ENCODE data around the gene NPVF.

Gene NPVF

DNA sequence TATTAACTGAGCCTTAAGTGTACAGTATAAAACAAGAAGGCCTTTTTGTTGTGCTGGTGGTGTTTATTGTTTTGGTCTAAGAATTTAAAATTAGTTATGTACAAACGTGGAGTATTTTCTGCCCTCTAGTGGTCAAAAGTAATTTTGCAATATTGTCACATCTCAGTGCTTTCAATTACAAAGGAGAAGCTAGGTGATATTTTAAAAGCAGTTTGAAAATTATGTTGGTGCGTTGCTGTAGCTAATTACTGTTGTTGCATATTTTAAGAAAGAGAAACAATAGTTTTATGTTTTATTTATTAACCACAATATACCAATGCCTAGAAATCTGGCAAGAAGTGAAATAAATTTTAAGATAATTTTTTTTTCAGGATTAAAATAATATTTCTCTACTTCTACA is 11.4 kb downstream of the NPVF start:
- TF ChIP-seq, protein P1, sequence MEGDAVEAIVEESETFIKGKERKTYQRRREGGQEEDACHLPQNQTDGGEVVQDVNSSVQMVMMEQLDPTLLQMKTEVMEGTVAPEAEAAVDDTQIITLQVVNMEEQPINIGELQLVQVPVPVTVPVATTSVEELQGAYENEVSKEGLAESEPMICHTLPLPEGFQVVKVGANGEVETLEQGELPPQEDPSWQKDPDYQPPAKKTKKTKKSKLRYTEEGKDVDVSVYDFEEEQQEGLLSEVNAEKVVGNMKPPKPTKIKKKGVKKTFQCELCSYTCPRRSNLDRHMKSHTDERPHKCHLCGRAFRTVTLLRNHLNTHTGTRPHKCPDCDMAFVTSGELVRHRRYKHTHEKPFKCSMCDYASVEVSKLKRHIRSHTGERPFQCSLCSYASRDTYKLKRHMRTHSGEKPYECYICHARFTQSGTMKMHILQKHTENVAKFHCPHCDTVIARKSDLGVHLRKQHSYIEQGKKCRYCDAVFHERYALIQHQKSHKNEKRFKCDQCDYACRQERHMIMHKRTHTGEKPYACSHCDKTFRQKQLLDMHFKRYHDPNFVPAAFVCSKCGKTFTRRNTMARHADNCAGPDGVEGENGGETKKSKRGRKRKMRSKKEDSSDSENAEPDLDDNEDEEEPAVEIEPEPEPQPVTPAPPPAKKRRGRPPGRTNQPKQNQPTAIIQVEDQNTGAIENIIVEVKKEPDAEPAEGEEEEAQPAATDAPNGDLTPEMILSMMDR (IDR thresholded peaks at IDR 0.05; ENCODE audit: insufficient read depth, low read depth, low read length, missing control alignments) = peak; percentile 53
- no peak overlapping the region for H3K4me3 ChIP-seq (ENCODE audit: low read length)
- peak; percentile 61 for DNase-seq (ENCODE audit: low read depth)

DNA sequence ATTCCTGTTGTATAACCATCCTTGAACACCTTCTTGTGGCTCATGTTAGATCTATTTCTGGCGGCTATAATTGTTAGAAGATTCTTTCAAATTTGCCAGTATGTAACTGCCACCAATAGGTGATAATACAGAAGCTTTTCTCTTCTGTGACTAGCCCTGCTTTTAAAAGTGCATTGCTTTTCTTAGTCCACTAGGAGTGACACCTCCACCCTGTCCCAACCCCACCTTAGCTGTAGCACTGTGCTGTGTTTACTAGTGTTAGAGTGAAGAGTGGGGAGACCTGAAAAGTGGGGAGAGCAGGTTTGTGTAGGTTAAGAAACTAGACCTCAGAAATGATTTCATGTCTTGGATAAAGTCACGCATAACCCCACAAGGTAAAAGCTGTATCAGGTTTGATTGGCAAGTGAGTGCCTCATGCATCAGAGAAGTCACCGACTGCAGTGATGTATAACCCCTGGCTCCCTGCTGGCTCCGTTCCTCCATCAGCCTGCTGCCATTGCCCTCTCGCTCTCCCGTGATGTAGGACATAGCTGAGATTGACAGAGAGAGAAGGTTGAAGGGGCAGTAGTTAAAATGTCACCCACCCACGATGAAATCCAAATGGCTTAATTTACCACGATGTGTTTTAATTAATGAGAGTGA is 12.5 kb downstream of the NPVF start:
- TF ChIP-seq, protein P1 (IDR thresholded peaks at IDR 0.05; ENCODE audit: insufficient read depth, low read depth, low read length, missing control alignments) = peak; percentile 3
- no peak for DNase-seq (ENCODE audit: low read depth)
- H3K4me3 ChIP-seq (ENCODE audit: low read length) = no peak overlapping the region

DNA sequence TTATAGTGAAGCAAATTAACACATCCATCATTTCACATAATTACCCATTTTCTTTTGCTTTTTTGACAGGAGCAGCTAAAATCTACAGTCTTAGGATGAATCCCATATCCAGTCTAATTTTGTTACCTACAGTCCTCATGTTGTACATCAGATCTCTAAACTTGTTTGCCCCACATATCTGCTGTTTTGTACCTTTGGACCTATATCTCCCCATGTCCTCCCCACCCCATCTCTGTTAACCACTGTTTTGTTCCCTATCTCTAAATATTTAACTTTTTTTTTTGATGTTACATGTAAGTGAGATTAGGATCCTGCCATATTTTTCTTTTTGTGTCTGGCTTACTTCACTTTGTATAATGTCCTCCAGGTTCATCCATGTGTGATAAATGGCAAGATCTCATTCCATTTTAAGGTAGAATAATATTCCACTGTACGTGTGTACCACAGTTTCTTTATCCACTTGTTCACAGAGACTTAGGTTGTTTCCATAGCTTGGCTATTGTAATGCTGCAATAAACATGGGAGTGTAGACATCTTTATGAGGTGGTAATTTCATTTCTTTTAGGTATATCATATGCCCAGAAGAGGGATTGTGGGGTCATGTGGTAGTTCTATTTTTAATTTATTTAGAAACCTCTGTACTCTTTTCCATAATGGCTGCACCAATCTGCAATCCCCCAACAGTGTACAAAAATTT is 19.6 kb downstream of the NPVF start:
- no peak overlapping the region for H3K4me3 ChIP-seq (ENCODE audit: low read length)
- TF ChIP-seq, protein P1 (IDR thresholded peaks at IDR 0.05; ENCODE audit: insufficient read depth, low read depth, low read length, missing control alignments) = no peak
- DNase-seq (ENCODE audit: low read depth) = no peak

DNA sequence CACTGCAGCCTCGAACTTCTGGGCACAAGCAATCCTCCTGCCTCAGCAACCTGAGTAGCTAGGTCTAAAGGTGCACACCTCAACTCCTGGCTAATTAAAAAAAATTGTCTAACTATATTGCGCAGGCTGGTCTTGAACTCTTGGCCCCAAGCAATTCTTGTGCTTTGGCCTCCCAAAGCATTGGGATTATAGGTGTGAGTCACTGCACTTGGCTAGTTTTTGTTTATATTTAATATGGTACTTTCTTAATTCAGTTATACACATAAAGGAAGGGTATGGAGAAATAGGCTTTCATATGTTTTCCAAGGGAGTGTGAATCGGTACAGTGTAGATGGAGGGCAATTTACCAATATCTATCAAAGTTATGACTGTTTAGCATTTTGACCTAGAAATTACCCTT is 20.4 kb downstream of the NPVF start:
- DNase-seq (ENCODE audit: low read depth) = no peak
- TF ChIP-seq, protein P1 (IDR thresholded peaks at IDR 0.05; ENCODE audit: insufficient read depth, low read depth, low read length, missing control alignments) = no peak
- no peak overlapping the region for H3K4me3 ChIP-seq (ENCODE audit: low read length)

DNA sequence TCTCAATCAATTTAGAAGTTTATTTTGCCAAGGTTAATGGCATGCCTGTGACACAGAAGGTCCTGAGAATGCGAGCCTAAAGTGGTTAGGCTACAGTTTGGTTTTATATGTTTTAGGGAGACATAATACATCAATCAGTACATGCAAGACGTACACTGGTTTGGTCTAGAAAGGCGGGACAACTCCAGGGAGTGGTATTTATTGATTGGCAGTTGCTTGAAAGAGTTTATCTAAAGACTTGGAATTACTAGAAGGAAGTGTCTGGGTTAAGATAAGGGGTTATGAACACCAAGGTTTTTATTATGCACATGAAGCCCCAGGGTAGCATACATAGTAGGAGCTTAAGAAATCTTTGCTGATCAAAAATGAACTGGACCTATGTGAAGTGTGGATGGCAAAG is 21.5 kb downstream of the NPVF start:
- no peak overlapping the region for H3K4me3 ChIP-seq (ENCODE audit: low read length)
- TF ChIP-seq, protein P1 (IDR thresholded peaks at IDR 0.05; ENCODE audit: insufficient read depth, low read depth, low read length, missing control alignments) = no peak
- DNase-seq (ENCODE audit: low read depth) = no peak

DNA sequence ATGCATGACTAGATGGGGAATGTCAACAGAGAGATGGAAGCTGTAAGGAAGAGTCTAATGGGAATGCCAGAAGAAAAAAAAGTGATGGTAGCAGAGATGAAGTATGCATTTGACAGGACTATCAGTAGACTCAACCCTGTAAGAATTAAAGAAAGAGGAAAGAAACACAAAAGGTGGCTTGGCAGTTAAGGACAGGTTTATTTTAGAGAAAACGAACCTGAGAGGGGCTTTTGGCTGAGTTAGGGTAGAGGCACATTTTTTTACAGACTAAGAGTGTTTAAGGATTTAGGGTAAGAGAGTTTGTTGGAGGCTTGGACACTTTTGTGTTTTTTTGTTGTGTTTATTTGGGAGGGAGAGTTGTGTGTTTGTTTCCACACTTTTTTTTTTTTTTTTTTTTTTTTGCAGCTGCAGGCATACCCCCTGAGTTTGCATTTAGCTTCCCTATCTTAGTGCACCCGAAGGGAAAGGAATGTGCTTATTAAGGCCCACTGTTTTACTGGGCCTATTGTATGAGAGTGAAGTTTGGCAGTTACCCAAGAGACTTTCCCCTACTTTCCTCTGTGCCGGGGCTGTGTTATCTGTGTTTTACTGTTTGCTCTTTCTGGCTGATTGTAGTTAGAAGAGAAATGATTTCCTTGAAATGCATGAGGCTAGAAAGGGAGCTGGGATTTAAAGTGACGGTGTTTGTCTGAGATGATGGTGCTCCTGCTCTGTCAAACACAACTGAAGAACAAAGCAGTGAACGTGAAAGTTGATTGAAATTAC is 32.0 kb downstream of the NPVF start:
- H3K4me3 ChIP-seq (ENCODE audit: low read length) = no peak overlapping the region
- no peak for DNase-seq (ENCODE audit: low read depth)
- TF ChIP-seq, protein P1 (IDR thresholded peaks at IDR 0.05; ENCODE audit: insufficient read depth, low read depth, low read length, missing control alignments) = no peak
